ENCODE data around the gene SLC25A5.

- peak; percentile 42 for TF ChIP-seq CTCF (IDR thresholded peaks at IDR 0.05)
- TF ChIP-seq E2F4 (CRISPR knock-in tag; IDR thresholded peaks at IDR 0.05; ENCODE audit: borderline replicate concordance, low read depth), result no peak
- TF ChIP-seq ATF3 (CRISPR knock-in tag; conservative IDR thresholded peaks at IDR 0.05), result no peak
- no peak for TF ChIP-seq TEAD4 (CRISPR knock-in tag; IDR thresholded peaks at IDR 0.05)
- TF ChIP-seq ATF6 (CRISPR knock-in tag; IDR thresholded peaks at IDR 0.05), result no peak
- no peak for TF ChIP-seq ELF4 (CRISPR knock-in tag; IDR thresholded peaks at IDR 0.05; ENCODE audit: low read depth)
- TF ChIP-seq MAX (CRISPR knock-in tag; IDR thresholded peaks at IDR 0.05), result peak; percentile 96
- TF ChIP-seq CBFB (CRISPR knock-in tag; IDR thresholded peaks at IDR 0.05; ENCODE audit: low read depth), result no peak
- TF ChIP-seq TCF7 (CRISPR knock-in tag; IDR thresholded peaks at IDR 0.05; ENCODE audit: low read depth), result no peak
- no peak for TF ChIP-seq SOX15 (CRISPR knock-in tag; IDR thresholded peaks at IDR 0.05)
These were observed 14.5 kb downstream of the SLC25A5 start for GRCh38 chrX:119482481-119483480.
